ENCODE data around the gene ZCCHC14.

ZCCHC14 gene

DNA sequence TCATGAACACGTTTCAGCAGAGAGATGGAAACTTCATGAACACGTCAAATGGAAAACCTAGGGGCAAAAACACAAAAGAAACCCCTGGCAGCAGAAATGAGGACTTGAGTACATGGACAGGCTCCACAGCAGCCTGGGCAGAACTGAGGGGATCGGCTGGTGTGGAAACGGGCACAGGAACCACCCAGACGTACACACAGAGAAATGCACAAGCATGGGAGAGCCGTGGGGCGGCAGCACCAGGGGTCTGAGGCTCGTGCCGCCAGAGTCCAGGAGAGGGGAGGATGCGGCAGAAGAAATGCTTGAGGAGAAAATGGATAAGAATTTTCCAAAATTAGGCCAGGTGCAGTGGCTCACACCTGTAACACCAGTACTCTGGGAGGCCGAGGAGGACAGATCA, 70.7 kb downstream of the ZCCHC14 start:
- no peak for TF ChIP-seq EZH2phosphoT487 (IDR thresholded peaks at IDR 0.05; ENCODE audit: borderline replicate concordance, low read length)
- TF ChIP-seq, protein P1, sequence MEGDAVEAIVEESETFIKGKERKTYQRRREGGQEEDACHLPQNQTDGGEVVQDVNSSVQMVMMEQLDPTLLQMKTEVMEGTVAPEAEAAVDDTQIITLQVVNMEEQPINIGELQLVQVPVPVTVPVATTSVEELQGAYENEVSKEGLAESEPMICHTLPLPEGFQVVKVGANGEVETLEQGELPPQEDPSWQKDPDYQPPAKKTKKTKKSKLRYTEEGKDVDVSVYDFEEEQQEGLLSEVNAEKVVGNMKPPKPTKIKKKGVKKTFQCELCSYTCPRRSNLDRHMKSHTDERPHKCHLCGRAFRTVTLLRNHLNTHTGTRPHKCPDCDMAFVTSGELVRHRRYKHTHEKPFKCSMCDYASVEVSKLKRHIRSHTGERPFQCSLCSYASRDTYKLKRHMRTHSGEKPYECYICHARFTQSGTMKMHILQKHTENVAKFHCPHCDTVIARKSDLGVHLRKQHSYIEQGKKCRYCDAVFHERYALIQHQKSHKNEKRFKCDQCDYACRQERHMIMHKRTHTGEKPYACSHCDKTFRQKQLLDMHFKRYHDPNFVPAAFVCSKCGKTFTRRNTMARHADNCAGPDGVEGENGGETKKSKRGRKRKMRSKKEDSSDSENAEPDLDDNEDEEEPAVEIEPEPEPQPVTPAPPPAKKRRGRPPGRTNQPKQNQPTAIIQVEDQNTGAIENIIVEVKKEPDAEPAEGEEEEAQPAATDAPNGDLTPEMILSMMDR (IDR thresholded peaks at IDR 0.05; ENCODE audit: low read depth, low read length, poor library complexity, severe bottlenecking), result no peak
- Histone ChIP-seq H3K27ac (ENCODE audit: low read depth, low read length) (no peak overlapping the region), H3F3A (ENCODE audit: control insufficient read depth, insufficient read depth) (no peaks in the 10 kb centered on the region), H3K79me2 (ENCODE audit: control insufficient read depth, low read length) (no peaks in the 10 kb centered on the region), H4K20me1 (ENCODE audit: control insufficient read depth, insufficient read depth, low read depth, low read length) (no peaks in the 10 kb centered on the region; the same call in 1 of the 2 replicates), H3K4me3 (ENCODE audit: low read length) (no peak overlapping the region), H3K4me2 (ENCODE audit: low read length) (no peak overlapping the region), H3K9me2 (replicated peaks; ENCODE audit: control insufficient read depth, low read length) (no peaks in the 10 kb centered on the region), H3K9me3 (ENCODE audit: control insufficient read depth, insufficient read depth, low read length) (no peaks in the 10 kb centered on the region), H3K4me1 (ENCODE audit: control insufficient read depth, low read length) (no peaks in the 10 kb centered on the region), H3K27me3 (ENCODE audit: control insufficient read depth, low read length) (no peaks in the 10 kb centered on the region), H3K36me3 (ENCODE audit: control insufficient read depth, low read length) (no peaks in the 10 kb centered on the region; the same call in 1 of the 2 replicates)

DNA sequence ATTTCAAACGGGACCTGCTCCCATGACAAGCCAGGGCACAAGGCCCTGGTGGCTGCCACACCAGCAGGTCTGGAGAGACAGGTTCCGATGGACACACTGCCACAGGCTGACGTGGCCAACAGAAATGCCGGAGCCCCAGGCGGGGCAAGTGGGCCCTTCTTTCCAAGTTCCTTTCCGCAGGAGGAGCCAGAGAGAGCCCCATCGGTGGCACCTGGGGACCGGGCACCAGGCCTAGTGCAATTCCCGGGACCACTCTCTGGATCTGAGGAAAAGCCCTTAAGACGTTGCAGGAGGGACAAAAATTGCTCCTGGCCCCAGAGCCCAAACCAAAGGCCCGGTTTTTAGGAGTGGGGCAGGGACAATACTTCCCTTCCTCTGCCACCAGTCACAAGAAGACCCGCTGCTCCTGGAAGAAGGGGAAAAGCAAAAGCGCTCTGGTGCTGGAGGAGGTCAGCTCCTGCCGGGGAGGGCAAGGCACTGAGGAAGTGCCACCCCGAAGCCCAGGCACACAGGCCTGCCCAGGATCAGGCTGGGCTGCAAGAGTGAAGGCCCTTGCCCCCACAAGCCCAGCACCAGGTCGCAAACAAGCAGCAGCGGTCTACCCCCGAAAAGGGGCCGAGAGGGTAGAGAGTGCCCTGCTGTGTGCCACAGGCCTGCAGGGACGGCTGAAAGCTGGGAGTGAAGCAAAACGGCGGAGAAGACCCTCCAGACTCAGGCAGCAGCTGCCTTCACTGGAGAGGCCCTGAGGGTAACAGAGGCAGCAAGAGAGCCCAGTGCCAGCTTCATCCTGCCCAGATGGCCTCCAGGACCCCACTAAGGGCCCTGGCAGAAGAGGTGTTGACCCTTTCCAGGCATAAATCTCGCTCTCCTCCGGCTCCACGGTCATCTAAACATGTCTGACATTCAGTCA, 71.6 kb downstream of the ZCCHC14 start:
- H3K27ac ChIP-seq (ENCODE audit: low read depth, low read length), result no peak overlapping the region
- H3K4me1 ChIP-seq (ENCODE audit: control insufficient read depth, low read length), result no peaks in the 10 kb centered on the region
- no peaks in the 10 kb centered on the region; the same call in 1 of the 2 replicates for H3K36me3 ChIP-seq (ENCODE audit: control insufficient read depth, low read length)
- no peak overlapping the region for H3K4me2 ChIP-seq (ENCODE audit: low read length)
- H3K9me3 ChIP-seq (ENCODE audit: control insufficient read depth, insufficient read depth, low read length), result no peaks in the 10 kb centered on the region
- H3K27me3 ChIP-seq (ENCODE audit: control insufficient read depth, low read length), result no peaks in the 10 kb centered on the region
- H3K79me2 ChIP-seq (ENCODE audit: control insufficient read depth, low read length), result no peaks in the 10 kb centered on the region
- H3F3A ChIP-seq (ENCODE audit: control insufficient read depth, insufficient read depth), result no peaks in the 10 kb centered on the region
- TF ChIP-seq, protein P1 (IDR thresholded peaks at IDR 0.05; ENCODE audit: low read depth, low read length, poor library complexity, severe bottlenecking), result no peak
- TF ChIP-seq EZH2phosphoT487 (IDR thresholded peaks at IDR 0.05; ENCODE audit: borderline replicate concordance, low read length), result no peak
- H4K20me1 ChIP-seq (ENCODE audit: control insufficient read depth, insufficient read depth, low read depth, low read length), result no peaks in the 10 kb centered on the region; the same call in 1 of the 2 replicates
- no peak overlapping the region for H3K4me3 ChIP-seq (ENCODE audit: low read length)
- no peaks in the 10 kb centered on the region for H3K9me2 ChIP-seq (replicated peaks; ENCODE audit: control insufficient read depth, low read length)

DNA sequence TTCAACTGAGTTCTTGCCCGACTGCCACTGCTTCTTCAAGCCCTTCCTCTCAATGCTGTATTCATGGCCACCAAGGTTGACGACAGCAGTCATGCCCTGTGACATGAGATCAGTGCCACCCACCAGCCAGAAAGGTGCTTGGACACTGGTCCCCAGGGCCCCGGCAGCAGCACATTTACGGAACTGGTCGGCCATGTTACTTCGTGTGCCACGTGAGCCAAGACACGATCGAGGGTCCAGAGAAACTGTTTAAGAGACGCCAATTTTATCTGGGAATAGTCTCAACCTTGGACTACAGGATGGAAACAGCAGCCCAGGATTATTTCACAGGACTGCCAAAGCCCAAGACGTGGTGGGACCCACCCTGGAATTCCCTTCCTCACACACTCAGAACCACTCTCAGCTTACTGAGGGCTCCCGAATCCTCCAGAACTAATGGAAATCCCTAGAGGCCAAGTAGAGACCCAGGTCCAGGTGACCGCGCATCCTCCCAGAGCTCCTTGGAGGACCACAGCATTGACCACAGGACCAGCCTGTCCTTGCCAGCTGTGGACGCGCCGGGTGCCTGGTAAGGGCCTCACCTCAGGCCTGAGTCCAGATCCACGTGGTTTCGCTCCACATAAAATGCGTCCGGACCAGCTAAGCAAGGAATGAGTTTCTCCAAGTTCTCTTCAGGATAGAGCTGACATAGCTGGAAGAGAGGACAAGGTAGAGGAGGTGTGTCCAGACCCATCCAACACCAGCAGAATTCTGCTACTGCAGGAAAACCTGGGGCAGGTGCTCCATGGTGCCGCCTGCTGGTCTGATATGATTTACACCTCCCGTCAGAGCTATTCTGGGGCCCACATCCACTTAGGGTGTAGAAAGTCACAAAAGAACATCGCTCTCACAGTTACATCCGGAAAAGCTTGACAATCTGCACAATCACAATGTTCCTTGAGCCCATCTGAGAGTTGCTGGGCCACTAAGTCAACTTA, 72.5 kb downstream of the ZCCHC14 start:
- H3K4me2 ChIP-seq (ENCODE audit: low read length), result no peak overlapping the region
- H3K27me3 ChIP-seq (ENCODE audit: control insufficient read depth, low read length), result no peaks in the 10 kb centered on the region
- no peaks in the 10 kb centered on the region for H3K9me3 ChIP-seq (ENCODE audit: control insufficient read depth, insufficient read depth, low read length)
- no peak overlapping the region for H3K4me3 ChIP-seq (ENCODE audit: low read length)
- no peaks in the 10 kb centered on the region; the same call in 1 of the 2 replicates for H3K36me3 ChIP-seq (ENCODE audit: control insufficient read depth, low read length)
- H3K4me1 ChIP-seq (ENCODE audit: control insufficient read depth, low read length), result no peaks in the 10 kb centered on the region
- H3K27ac ChIP-seq (ENCODE audit: low read depth, low read length), result no peak overlapping the region
- no peaks in the 10 kb centered on the region for H3K79me2 ChIP-seq (ENCODE audit: control insufficient read depth, low read length)
- no peaks in the 10 kb centered on the region for H3K9me2 ChIP-seq (replicated peaks; ENCODE audit: control insufficient read depth, low read length)
- no peaks in the 10 kb centered on the region for H3F3A ChIP-seq (ENCODE audit: control insufficient read depth, insufficient read depth)
- no peaks in the 10 kb centered on the region; the same call in 1 of the 2 replicates for H4K20me1 ChIP-seq (ENCODE audit: control insufficient read depth, insufficient read depth, low read depth, low read length)
- no peak for TF ChIP-seq EZH2phosphoT487 (IDR thresholded peaks at IDR 0.05; ENCODE audit: borderline replicate concordance, low read length)
- TF ChIP-seq, protein P1 (IDR thresholded peaks at IDR 0.05; ENCODE audit: low read depth, low read length, poor library complexity, severe bottlenecking), result peak; percentile 62

All from DOHH2 (cell line).